WTC11 (cell line): ENCODE measurements around the gene GRAP. TPM values are rescaled to one million over a fixed set of nuclear protein-coding genes. Genes with fewer than 3 reads are reported as not detected.

Source experiments
- ATAC-seq: fragments of 200-7000 bp; cut with Tn5 transposase; 2 replicates; pipeline ENCODE4 v1.10.0; 2021; ENCODE audit warnings: mild to moderate bottlenecking, moderate library complexity
- CTCF ChIA-PET: fragments of 300-600 bp; sonication (Branson Sonifier 250); formaldehyde crosslinking; loops from one replicate; lab custom pipeline; 2021; ENCODE audit warnings: antibody characterized with exemption; lab: Charles Lee
- POLR2A ChIA-PET: fragments of 350-600 bp; sonication (Branson Sonifier 250); formaldehyde crosslinking; loops from one replicate; lab custom pipeline; 2021; ENCODE audit warnings: antibody characterized with exemption; lab: Charles Lee
- DNase-seq: peaks from one replicate; pipeline ENCODE4 v3.0.0; 2021; ENCODE audit warnings: low spot score
- H3K27ac Mint-ChIP-seq: 2 replicates; pipeline ENCODE4 v1.8.0; 2021; ENCODE audit warnings: mixed read lengths
- H3K27me3 Mint-ChIP-seq: 2 replicates; pipeline ENCODE4 v1.8.0; 2021; ENCODE audit warnings: low read depth, mild to moderate bottlenecking, moderate library complexity, mixed read lengths
- H3K36me3 Mint-ChIP-seq: 2 replicates; pipeline ENCODE4 v1.8.0; 2021; ENCODE audit warnings: mixed read lengths
- H3K4me1 Mint-ChIP-seq: 2 replicates; pipeline ENCODE4 v1.8.0; 2022; ENCODE audit warnings: mixed read lengths
- H3K4me3 Mint-ChIP-seq: 2 replicates; pipeline ENCODE4 v1.8.0; 2021; ENCODE audit warnings: mild to moderate bottlenecking, moderate library complexity, mixed read lengths
- H3K9me3 Mint-ChIP-seq: 2 replicates; pipeline ENCODE4 v1.8.0; 2021; ENCODE audit warnings: mixed read lengths
- IRF2 ChIP-seq: sonication (generic); formaldehyde crosslinking; IDR thresholded peaks from 2 replicates; pipeline ENCODE4 v1.8.0; 2022; ENCODE audit warnings: low read depth, missing genetic modification reagents, borderline replicate concordance
- JUN ChIP-seq: sonication (generic); formaldehyde crosslinking; IDR thresholded peaks from 2 replicates; pipeline ENCODE4 v1.8.0; 2023; ENCODE audit warnings: mild to moderate bottlenecking, missing genetic modification reagents
- NFATC4 ChIP-seq: fragments of 250-450 bp; sonication (Bioruptor Pico); IDR thresholded peaks from 2 replicates; pipeline ENCODE4 v1.9.0; 2021; ENCODE audit warnings: mild to moderate bottlenecking
- NR2C2 ChIP-seq: sonication (generic); formaldehyde crosslinking; IDR thresholded peaks from 2 replicates; pipeline ENCODE4 v1.8.0; 2022; ENCODE audit warnings: mild to moderate bottlenecking, missing genetic modification reagents
- OVOL2 ChIP-seq: fragments of 250-450 bp; sonication (Bioruptor Pico); IDR thresholded peaks from 2 replicates; pipeline ENCODE4 v1.9.0; 2021; ENCODE audit warnings: mild to moderate bottlenecking, borderline replicate concordance
- SMAD3 ChIP-seq: sonication (generic); formaldehyde crosslinking; IDR thresholded peaks from 2 replicates; pipeline ENCODE4 v1.8.0; 2022; ENCODE audit warnings: missing genetic modification reagents, mild to moderate bottlenecking, borderline replicate concordance
- SP1 ChIP-seq: sonication (generic); formaldehyde crosslinking; conservative IDR thresholded peaks from 2 replicates; pipeline ENCODE4 v1.8.1; 2022; ENCODE audit warnings: missing genetic modification reagents
- ZNF671 ChIP-seq: fragments of 250-450 bp; sonication (Bioruptor Pico); IDR thresholded peaks from 2 replicates; pipeline ENCODE4 v1.8.0; 2021; ENCODE audit warnings: mild to moderate bottlenecking
- total RNA-seq: library from RNA; stranded (reverse); gene quantifications from 3 replicates; pipeline ENCODE4 v1.2.3, GENCODE V29; 2021
- TF ChIP-seq, protein P1 (sequence below): sonication (generic); formaldehyde crosslinking; IDR thresholded peaks from 2 replicates; pipeline ENCODE4 v1.8.0; 2023; ENCODE audit warnings: mild to moderate bottlenecking, missing genetic modification reagents
- TF ChIP-seq, protein P2 (sequence below): fragments of 250-450 bp; sonication (Bioruptor Pico); IDR thresholded peaks from 2 replicates; pipeline ENCODE4 v1.9.0; 2021; ENCODE audit warnings: moderate library complexity, mild to moderate bottlenecking, inconsistent platforms, borderline replicate concordance
- TF ChIP-seq, protein P3 (sequence below): sonication (generic); formaldehyde crosslinking; IDR thresholded peaks from 2 replicates; pipeline ENCODE4 v1.8.0; 2022; ENCODE audit warnings: missing genetic modification reagents
- TF ChIP-seq, protein P4 (sequence below): sonication (generic); formaldehyde crosslinking; IDR thresholded peaks from 2 replicates; pipeline ENCODE4 v1.8.0; 2023; ENCODE audit warnings: missing genetic modification reagents, mild to moderate bottlenecking, borderline replicate concordance
- TF ChIP-seq, protein P5 (sequence below): sonication (generic); formaldehyde crosslinking; IDR thresholded peaks from 2 replicates; pipeline ENCODE4 v1.8.1; 2023; ENCODE audit warnings: mild to moderate bottlenecking, missing genetic modification reagents
- TF ChIP-seq, protein P6 (sequence below): sonication (generic); formaldehyde crosslinking; IDR thresholded peaks from 2 replicates; pipeline ENCODE4 v1.8.1; 2022; ENCODE audit warnings: low read depth, mild to moderate bottlenecking, moderate library complexity, missing genetic modification reagents, borderline replicate concordance
- TF ChIP-seq, protein P7 (sequence below): fragments of 200-600 bp; IDR thresholded peaks from 2 replicates; pipeline ENCODE4 v1.8.0; 2022; ENCODE audit warnings: antibody characterized with exemption
- TF ChIP-seq, protein P8 (sequence below): sonication (generic); formaldehyde crosslinking; IDR thresholded peaks from 2 replicates; pipeline ENCODE4 v1.8.0; 2022; ENCODE audit warnings: mild to moderate bottlenecking, missing genetic modification reagents

The GRAP gene
- total RNA-seq, 1 experiment from 2014 or later = 0.59 TPM

DNA sequence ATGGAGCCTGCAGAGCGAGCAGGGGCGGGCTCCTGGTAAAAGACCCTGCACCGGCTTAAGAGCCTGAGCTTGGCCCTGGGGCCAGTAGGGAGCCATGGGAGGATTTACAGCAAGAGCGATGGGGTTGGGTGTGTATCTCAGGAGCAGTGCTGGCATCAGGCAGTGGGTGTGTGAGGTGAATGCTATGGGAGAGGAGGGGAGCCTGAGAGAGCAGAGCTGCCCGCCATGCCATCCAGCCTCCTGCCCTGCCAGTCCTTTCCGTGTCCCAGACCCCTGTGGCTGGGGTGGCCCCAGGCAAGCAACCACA lies 65.5 kb downstream of the GRAP start (continued):
- TF ChIP-seq, protein P1, sequence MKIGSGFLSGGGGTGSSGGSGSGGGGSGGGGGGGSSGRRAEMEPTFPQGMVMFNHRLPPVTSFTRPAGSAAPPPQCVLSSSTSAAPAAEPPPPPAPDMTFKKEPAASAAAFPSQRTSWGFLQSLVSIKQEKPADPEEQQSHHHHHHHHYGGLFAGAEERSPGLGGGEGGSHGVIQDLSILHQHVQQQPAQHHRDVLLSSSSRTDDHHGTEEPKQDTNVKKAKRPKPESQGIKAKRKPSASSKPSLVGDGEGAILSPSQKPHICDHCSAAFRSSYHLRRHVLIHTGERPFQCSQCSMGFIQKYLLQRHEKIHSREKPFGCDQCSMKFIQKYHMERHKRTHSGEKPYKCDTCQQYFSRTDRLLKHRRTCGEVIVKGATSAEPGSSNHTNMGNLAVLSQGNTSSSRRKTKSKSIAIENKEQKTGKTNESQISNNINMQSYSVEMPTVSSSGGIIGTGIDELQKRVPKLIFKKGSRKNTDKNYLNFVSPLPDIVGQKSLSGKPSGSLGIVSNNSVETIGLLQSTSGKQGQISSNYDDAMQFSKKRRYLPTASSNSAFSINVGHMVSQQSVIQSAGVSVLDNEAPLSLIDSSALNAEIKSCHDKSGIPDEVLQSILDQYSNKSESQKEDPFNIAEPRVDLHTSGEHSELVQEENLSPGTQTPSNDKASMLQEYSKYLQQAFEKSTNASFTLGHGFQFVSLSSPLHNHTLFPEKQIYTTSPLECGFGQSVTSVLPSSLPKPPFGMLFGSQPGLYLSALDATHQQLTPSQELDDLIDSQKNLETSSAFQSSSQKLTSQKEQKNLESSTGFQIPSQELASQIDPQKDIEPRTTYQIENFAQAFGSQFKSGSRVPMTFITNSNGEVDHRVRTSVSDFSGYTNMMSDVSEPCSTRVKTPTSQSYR (CRISPR knock-in tag) = no peak
- TF ChIP-seq OVOL2 (CRISPR knock-in tag) = no peak
- TF ChIP-seq, all 79 proteins: peak for 0

DNA sequence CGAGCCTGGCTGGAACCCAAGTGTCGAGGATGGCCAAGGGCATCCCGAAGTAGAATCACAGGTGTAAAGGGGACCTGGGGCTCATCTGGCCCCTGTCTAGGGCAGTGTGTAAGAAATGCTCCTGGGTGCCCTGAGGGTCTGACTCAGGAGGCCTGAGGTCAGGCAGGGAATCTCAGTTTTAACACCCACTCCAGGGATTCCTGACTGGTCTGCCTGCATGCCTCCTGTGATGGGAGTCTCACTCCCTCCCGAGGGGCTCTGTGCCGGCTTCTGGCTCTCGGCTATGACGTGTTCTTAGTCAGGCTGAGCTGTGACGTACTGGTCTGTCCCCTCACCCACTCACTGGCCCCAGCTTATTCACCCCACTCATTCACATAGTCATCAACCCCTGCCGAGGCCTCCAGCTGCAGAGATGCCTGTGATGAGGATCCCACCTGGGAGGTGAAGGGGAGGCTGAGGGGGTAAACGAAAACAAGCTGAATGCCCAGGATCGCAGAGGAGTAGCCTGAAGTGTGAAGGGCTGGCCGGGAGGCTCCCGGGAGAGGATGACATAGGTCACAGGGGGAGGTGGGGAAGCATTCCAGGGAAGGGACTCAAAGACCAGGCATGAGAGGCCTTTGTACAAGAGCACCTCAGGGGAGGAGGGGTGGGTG lies 65.9 kb downstream of the GRAP start:
- no peak for ATAC-seq
- ChIA-PET POLR2A (no interaction called here), CTCF (interaction anchor here (2.3 kb wide), 1 partner anchor 20 kb away, joined by 6 read pairs; no protein-coding TSS in a partner anchor)
- Mint-ChIP-seq H3K36me3 (peaks cover 17% of the 10 kb centered on the region), H3K27ac (peak overlapping the region; percentile 82; the same call in 1 of the 2 replicates), H3K9me3 (no peaks in the 10 kb centered on the region), H3K4me1 (no peaks in the 10 kb centered on the region), H3K27me3 (no peaks in the 10 kb centered on the region), H3K4me3 (no peak overlapping the region)
- no peak for DNase-seq
- TF ChIP-seq, protein P2, sequence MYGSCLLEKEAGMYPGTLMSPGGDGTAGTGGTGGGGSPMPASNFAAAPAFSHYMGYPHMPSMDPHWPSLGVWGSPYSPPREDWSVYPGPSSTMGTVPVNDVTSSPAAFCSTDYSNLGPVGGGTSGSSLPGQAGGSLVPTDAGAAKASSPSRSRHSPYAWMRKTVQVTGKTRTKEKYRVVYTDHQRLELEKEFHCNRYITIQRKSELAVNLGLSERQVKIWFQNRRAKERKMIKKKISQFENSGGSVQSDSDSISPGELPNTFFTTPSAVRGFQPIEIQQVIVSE (CRISPR knock-in tag) = no peak
- no peak for TF ChIP-seq SMAD3 (CRISPR knock-in tag)
- no peak for TF ChIP-seq NFATC4 (CRISPR knock-in tag)
- no peak for TF ChIP-seq IRF2 (CRISPR knock-in tag)
- TF ChIP-seq, protein P3, sequence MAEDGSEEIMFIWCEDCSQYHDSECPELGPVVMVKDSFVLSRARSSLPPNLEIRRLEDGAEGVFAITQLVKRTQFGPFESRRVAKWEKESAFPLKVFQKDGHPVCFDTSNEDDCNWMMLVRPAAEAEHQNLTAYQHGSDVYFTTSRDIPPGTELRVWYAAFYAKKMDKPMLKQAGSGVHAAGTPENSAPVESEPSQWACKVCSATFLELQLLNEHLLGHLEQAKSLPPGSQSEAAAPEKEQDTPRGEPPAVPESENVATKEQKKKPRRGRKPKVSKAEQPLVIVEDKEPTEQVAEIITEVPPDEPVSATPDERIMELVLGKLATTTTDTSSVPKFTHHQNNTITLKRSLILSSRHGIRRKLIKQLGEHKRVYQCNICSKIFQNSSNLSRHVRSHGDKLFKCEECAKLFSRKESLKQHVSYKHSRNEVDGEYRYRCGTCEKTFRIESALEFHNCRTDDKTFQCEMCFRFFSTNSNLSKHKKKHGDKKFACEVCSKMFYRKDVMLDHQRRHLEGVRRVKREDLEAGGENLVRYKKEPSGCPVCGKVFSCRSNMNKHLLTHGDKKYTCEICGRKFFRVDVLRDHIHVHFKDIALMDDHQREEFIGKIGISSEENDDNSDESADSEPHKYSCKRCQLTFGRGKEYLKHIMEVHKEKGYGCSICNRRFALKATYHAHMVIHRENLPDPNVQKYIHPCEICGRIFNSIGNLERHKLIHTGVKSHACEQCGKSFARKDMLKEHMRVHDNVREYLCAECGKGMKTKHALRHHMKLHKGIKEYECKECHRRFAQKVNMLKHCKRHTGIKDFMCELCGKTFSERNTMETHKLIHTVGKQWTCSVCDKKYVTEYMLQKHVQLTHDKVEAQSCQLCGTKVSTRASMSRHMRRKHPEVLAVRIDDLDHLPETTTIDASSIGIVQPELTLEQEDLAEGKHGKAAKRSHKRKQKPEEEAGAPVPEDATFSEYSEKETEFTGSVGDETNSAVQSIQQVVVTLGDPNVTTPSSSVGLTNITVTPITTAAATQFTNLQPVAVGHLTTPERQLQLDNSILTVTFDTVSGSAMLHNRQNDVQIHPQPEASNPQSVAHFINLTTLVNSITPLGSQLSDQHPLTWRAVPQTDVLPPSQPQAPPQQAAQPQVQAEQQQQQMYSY = no peak
- TF ChIP-seq JUN = no peak
- TF ChIP-seq, protein P4, sequence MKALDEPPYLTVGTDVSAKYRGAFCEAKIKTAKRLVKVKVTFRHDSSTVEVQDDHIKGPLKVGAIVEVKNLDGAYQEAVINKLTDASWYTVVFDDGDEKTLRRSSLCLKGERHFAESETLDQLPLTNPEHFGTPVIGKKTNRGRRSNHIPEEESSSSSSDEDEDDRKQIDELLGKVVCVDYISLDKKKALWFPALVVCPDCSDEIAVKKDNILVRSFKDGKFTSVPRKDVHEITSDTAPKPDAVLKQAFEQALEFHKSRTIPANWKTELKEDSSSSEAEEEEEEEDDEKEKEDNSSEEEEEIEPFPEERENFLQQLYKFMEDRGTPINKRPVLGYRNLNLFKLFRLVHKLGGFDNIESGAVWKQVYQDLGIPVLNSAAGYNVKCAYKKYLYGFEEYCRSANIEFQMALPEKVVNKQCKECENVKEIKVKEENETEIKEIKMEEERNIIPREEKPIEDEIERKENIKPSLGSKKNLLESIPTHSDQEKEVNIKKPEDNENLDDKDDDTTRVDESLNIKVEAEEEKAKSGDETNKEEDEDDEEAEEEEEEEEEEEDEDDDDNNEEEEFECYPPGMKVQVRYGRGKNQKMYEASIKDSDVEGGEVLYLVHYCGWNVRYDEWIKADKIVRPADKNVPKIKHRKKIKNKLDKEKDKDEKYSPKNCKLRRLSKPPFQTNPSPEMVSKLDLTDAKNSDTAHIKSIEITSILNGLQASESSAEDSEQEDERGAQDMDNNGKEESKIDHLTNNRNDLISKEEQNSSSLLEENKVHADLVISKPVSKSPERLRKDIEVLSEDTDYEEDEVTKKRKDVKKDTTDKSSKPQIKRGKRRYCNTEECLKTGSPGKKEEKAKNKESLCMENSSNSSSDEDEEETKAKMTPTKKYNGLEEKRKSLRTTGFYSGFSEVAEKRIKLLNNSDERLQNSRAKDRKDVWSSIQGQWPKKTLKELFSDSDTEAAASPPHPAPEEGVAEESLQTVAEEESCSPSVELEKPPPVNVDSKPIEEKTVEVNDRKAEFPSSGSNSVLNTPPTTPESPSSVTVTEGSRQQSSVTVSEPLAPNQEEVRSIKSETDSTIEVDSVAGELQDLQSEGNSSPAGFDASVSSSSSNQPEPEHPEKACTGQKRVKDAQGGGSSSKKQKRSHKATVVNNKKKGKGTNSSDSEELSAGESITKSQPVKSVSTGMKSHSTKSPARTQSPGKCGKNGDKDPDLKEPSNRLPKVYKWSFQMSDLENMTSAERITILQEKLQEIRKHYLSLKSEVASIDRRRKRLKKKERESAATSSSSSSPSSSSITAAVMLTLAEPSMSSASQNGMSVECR (CRISPR knock-in tag) = no peak
- no peak for TF ChIP-seq SP1 (CRISPR knock-in tag)
- no peak for TF ChIP-seq NR2C2 (CRISPR knock-in tag)
- TF ChIP-seq ZNF671 (CRISPR knock-in tag) = no peak
- TF ChIP-seq, protein P5, sequence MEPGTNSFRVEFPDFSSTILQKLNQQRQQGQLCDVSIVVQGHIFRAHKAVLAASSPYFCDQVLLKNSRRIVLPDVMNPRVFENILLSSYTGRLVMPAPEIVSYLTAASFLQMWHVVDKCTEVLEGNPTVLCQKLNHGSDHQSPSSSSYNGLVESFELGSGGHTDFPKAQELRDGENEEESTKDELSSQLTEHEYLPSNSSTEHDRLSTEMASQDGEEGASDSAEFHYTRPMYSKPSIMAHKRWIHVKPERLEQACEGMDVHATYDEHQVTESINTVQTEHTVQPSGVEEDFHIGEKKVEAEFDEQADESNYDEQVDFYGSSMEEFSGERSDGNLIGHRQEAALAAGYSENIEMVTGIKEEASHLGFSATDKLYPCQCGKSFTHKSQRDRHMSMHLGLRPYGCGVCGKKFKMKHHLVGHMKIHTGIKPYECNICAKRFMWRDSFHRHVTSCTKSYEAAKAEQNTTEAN (CRISPR knock-in tag) = no peak
- TF ChIP-seq, protein P6, sequence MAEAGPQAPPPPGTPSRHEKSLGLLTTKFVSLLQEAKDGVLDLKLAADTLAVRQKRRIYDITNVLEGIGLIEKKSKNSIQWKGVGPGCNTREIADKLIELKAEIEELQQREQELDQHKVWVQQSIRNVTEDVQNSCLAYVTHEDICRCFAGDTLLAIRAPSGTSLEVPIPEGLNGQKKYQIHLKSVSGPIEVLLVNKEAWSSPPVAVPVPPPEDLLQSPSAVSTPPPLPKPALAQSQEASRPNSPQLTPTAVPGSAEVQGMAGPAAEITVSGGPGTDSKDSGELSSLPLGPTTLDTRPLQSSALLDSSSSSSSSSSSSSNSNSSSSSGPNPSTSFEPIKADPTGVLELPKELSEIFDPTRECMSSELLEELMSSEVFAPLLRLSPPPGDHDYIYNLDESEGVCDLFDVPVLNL (CRISPR knock-in tag) = no peak
- TF ChIP-seq, protein P7, sequence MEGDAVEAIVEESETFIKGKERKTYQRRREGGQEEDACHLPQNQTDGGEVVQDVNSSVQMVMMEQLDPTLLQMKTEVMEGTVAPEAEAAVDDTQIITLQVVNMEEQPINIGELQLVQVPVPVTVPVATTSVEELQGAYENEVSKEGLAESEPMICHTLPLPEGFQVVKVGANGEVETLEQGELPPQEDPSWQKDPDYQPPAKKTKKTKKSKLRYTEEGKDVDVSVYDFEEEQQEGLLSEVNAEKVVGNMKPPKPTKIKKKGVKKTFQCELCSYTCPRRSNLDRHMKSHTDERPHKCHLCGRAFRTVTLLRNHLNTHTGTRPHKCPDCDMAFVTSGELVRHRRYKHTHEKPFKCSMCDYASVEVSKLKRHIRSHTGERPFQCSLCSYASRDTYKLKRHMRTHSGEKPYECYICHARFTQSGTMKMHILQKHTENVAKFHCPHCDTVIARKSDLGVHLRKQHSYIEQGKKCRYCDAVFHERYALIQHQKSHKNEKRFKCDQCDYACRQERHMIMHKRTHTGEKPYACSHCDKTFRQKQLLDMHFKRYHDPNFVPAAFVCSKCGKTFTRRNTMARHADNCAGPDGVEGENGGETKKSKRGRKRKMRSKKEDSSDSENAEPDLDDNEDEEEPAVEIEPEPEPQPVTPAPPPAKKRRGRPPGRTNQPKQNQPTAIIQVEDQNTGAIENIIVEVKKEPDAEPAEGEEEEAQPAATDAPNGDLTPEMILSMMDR = no peak
- TF ChIP-seq, protein P8, sequence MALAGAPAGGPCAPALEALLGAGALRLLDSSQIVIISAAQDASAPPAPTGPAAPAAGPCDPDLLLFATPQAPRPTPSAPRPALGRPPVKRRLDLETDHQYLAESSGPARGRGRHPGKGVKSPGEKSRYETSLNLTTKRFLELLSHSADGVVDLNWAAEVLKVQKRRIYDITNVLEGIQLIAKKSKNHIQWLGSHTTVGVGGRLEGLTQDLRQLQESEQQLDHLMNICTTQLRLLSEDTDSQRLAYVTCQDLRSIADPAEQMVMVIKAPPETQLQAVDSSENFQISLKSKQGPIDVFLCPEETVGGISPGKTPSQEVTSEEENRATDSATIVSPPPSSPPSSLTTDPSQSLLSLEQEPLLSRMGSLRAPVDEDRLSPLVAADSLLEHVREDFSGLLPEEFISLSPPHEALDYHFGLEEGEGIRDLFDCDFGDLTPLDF (CRISPR knock-in tag) = no peak
